ENCODE results near the gene TERF2IP.

TERF2IP gene

DNA sequence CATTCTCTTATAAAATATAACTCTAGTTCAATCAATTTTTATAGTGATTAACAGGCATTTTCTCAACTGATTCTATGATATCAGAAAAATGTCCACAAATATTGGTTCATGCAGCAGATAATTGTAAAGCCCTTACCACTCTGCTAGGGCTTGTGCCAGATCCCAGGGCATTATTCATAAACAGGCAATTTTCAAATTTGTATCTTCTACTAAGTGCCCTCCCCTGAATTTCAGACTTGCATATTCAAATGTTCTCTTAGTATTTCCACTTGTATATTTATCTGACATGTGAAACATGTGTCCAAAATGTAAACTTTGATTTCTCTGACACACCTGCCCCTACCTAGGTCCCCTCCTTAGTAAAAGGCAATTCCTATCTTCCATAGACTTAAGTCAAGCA is 19.9 kb downstream of the TERF2IP start:
- TF ChIP-seq, protein P1, sequence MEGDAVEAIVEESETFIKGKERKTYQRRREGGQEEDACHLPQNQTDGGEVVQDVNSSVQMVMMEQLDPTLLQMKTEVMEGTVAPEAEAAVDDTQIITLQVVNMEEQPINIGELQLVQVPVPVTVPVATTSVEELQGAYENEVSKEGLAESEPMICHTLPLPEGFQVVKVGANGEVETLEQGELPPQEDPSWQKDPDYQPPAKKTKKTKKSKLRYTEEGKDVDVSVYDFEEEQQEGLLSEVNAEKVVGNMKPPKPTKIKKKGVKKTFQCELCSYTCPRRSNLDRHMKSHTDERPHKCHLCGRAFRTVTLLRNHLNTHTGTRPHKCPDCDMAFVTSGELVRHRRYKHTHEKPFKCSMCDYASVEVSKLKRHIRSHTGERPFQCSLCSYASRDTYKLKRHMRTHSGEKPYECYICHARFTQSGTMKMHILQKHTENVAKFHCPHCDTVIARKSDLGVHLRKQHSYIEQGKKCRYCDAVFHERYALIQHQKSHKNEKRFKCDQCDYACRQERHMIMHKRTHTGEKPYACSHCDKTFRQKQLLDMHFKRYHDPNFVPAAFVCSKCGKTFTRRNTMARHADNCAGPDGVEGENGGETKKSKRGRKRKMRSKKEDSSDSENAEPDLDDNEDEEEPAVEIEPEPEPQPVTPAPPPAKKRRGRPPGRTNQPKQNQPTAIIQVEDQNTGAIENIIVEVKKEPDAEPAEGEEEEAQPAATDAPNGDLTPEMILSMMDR (conservative IDR thresholded peaks at IDR 0.05), result no peak
- no peak overlapping the region for H3K27ac ChIP-seq

DNA sequence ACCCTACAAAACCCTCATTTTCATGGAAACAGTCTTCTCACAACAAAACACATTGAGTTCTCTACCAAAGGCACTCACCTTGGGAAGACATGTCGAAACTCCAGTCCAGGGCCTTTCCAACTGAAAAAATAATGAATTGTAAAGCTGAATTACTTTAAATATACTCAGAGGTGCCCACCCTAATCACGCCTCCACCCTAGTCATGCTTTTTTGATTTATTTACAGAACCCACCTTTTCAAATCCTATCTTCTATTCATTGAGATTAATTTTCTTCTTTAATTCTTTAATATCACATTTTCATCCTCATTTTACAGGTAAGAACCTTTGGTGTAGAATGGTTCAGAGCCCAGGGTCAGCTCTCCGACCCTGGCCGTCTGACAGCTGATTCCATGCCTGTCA is 29.3 kb downstream of the TERF2IP start, which contains the start of gene CPHXL2:
TSS of gene CPHXL2 (minus strand) at position 101 of the 400 bp plus-strand sequence. CDS start at position 91, 10 bp downstream.
- H3K27ac ChIP-seq, result no peak within 1 kb of the TSS
- TF ChIP-seq, protein P1 (conservative IDR thresholded peaks at IDR 0.05), result no peak

DNA sequence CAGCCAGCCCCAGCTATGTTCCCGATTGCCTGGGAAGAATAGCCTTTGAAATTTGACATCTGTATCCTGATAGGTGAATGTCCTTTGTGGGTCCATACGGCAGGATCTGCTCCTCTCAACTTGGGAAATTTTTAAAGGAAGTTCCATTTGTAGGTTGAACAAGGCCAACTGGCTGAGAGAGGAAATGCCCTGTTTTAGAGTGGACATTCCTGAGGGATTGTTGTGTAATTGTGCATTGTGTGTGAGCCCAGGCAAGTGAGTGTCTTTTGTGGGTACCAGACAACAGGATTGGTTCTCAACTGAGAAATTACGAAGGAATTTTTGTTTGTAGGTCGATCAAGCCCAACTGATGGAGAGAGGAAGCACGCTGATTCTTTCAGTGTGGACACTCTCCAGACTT is 31.8 kb downstream of the TERF2IP start:
- H3K27ac ChIP-seq, result no peak overlapping the region
- TF ChIP-seq, protein P1 (conservative IDR thresholded peaks at IDR 0.05), result no peak

DNA sequence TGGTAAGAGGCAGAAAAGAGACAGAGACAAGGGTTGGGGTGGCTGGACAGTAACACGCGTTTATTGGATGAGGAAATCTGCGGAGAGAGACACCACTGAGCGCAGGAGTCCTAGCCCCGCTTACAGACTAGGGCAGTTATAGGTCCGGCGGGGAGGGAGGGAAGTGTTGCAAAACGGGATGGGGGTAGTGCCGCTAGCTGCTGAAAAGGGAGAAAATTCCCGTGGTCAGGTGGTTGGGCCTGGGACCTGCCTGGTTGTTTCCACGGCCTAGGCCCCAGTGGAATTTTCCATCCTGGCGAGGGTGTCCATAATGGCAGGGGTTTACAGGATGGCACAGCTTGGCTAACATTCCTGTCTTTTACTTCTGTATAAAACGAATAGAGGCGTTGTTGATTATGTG is 34.7 kb downstream of the TERF2IP start:
- no peak overlapping the region for H3K27ac ChIP-seq
- TF ChIP-seq, protein P1 (conservative IDR thresholded peaks at IDR 0.05), result no peak

DNA sequence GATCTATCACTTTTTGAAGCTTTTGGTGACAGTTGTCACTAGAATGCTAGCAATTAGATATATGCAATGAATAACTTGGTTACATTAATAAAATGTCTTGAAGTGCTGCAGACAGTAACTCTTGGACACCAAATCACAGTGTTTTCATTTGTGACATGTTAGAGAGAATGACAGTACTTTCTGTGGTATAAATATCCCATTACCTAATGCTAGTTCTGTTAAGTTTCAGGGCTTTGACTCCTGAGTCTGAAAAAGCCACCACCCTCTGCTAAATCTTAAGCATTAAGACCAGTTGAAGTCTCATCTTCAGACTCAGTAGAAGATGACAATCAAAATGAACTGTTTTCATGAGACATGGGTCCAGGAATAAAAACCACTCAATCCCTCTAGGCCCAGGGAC is 39.8 kb downstream of the TERF2IP start:
- H3K27ac ChIP-seq, result no peak overlapping the region
- TF ChIP-seq, protein P1 (conservative IDR thresholded peaks at IDR 0.05), result no peak

DNA sequence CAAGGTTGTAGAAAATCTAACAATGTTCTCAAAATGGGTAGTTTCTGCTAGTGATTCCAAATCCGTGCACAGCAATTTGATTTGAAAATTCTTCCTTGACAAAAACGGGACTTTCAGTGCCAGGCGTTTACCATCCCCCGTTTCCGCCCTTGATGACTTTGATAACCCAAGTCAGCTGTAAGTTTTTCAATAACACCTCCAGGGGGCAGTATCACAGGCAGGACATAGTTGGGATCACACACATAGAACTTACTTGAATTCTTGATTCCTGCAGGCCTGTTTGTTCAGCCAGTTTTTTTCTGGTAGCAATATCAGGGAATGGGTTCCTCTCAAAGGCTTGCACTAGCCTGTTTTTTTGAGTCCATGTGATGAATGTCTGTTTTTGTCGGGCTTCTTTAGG is 48.1 kb downstream of the TERF2IP start:
- no peak overlapping the region for H3K27ac ChIP-seq
- TF ChIP-seq, protein P1 (conservative IDR thresholded peaks at IDR 0.05), result no peak

DNA sequence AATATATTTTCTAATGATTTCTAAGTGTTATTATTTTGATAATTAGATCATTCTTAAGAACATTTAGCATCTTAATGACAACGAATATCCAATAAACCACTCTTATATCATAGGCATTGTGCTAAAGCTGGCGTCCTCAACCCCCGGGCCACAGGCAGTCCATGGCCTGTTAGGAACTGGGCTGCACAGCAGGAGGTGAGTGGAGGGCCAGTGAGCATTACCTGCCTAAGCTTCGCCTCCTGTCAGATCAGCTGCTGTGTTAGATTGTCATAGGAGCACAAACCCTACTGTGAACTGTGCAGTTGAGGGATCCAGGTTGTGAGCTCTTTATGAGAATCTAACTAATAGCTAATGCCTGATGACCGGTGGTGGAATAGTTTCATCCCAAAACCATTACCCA is 50.0 kb downstream of the TERF2IP start:
- no peak overlapping the region for H3K27ac ChIP-seq
- TF ChIP-seq, protein P1 (conservative IDR thresholded peaks at IDR 0.05), result no peak

Measured in VCaP (cell line).